Osteocyte (in vitro differentiated cells): ENCODE results near the gene CDC14C. TPM values are rescaled to one million over a fixed set of nuclear protein-coding genes. Genes with fewer than 3 reads are reported as not detected.

ENCODE experiments used
- DNase-seq: peaks from one replicate; pipeline ENCODE4 v3.0.0; 2021; ENCODE audit warnings: mixed read lengths; ENCODE audit not compliant: unreplicated experiment; ENCODE audit errors: extremely low spot score
- H3K27ac Mint-ChIP-seq: one replicate; pipeline ENCODE4 v1.8.0; 2021; ENCODE audit warnings: mild to moderate bottlenecking, mixed read lengths; ENCODE audit not compliant: unreplicated experiment
- H3K27me3 Mint-ChIP-seq: one replicate; pipeline ENCODE4 v1.8.0; 2021; ENCODE audit warnings: mixed read lengths; ENCODE audit not compliant: unreplicated experiment
- H3K36me3 Mint-ChIP-seq: one replicate; pipeline ENCODE4 v1.8.0; 2021; ENCODE audit warnings: mixed read lengths; ENCODE audit not compliant: unreplicated experiment
- H3K4me1 Mint-ChIP-seq: one replicate; pipeline ENCODE4 v1.8.0; 2021; ENCODE audit warnings: mixed read lengths; ENCODE audit not compliant: unreplicated experiment
- H3K4me3 Mint-ChIP-seq: one replicate; pipeline ENCODE4 v1.8.0; 2021; ENCODE audit warnings: mild to moderate bottlenecking, moderate library complexity, mixed read lengths; ENCODE audit not compliant: unreplicated experiment
- H3K9me3 Mint-ChIP-seq: one replicate; pipeline ENCODE4 v1.8.0; 2021; ENCODE audit warnings: mixed read lengths; ENCODE audit not compliant: unreplicated experiment
- CTCF ChIP-seq: fragments of 200-600 bp; sonication (generic); IDR thresholded peaks from 2 replicates; pipeline ENCODE4 v1.5.0; 2021; ENCODE audit warnings: antibody characterized with exemption, mild to moderate bottlenecking, moderate library complexity
- total RNA-seq: library from RNA; stranded (reverse); gene quantifications from 2 replicates; pipeline ENCODE4 v1.2.1, GENCODE V29; 2021

Gene CDC14C
- total RNA-seq, 1 donor from 2014 or later, result not detected

GRCh38 chr7:48971173-48971572, 46.8 kb downstream of the CDC14C start:
- Mint-ChIP-seq H3K9me3 (peaks cover 5% of the 10 kb centered on the region), H3K27me3 (no peaks in the 10 kb centered on the region), H3K4me3 (no peak overlapping the region), H3K4me1 (no peaks in the 10 kb centered on the region), H3K36me3 (no peaks in the 10 kb centered on the region), H3K27ac (no peak overlapping the region)
- no peak for DNase-seq
- TF ChIP-seq CTCF, result no peak

- Mint-ChIP-seq H3K36me3 (no peaks in the 10 kb centered on the region), H3K27me3 (no peaks in the 10 kb centered on the region), H3K27ac (no peak overlapping the region), H3K9me3 (no peaks in the 10 kb centered on the region), H3K4me1 (no peaks in the 10 kb centered on the region), H3K4me3 (no peak overlapping the region)
- TF ChIP-seq CTCF, result no peak
- no peak for DNase-seq
Measured at GRCh38 chr7:48976253-48976652, 51.9 kb downstream of the CDC14C start.

GRCh38 chr7:48976850-48977249, 52.5 kb downstream of the CDC14C start:
- no peaks in the 10 kb centered on the region for H3K36me3 Mint-ChIP-seq
- no peaks in the 10 kb centered on the region for H3K4me1 Mint-ChIP-seq
- no peak for TF ChIP-seq CTCF
- no peaks in the 10 kb centered on the region for H3K9me3 Mint-ChIP-seq
- H3K27me3 Mint-ChIP-seq, result no peaks in the 10 kb centered on the region
- no peak for DNase-seq
- no peak overlapping the region for H3K27ac Mint-ChIP-seq
- no peak overlapping the region for H3K4me3 Mint-ChIP-seq
